Measurements from ENCODE around the gene AOPEP. TPM values are rescaled to one million over a fixed set of nuclear protein-coding genes. Genes with fewer than 3 reads are reported as not detected.
A peak's percentile ranks its signal among the peaks of the same experiment; 100 is the strongest.

Gene AOPEP
- total and polyA plus RNA-seq, 2 donors: 9.6 to 36.5 TPM

DNA sequence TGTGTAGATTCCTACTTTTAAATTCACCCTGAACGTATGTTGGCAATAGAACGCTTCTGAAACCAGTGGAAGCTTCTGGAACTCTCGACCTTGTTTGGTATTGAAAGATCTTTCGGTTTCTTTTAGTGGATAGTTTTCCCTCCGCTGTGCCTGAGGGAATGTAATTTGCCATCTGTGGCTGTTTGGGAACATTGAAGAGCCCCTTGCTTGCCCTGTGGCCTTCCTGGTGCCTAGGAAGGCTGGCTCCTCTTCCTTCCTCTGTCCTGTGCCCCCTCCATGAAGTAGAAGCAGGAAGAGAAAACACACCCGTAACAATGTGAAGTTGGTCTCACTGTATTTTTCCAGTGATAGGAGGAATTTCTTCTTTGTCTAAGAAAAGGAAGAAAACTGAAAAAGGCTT, 274.3 kb downstream of the AOPEP start:
- Histone ChIP-seq H3K9me3 (ENCODE audit: control insufficient read depth in 2 of 2, insufficient read depth in 1 of 2, low read length in 1 of 2) (no peaks in the 10 kb centered on the region), H3K27me3 (ENCODE audit: control insufficient read depth in 2 of 2, insufficient read depth in 1 of 2, low read length in 1 of 2) (peaks cover 23 to 34% of the 10 kb centered on the region in 2 donors), H3K27ac (ENCODE audit: low read depth in 1 of 2, low read length in 1 of 2) (no peak overlapping the region), H3K36me3 (ENCODE audit: control insufficient read depth in 2 of 2, insufficient read depth in 2 of 2, low read length in 1 of 2) (no peaks in the 10 kb centered on the region), H3K4me1 (ENCODE audit: control insufficient read depth in 2 of 2, insufficient read depth in 2 of 2, low read length in 2 of 2) (peaks cover 4 to 6% of the 10 kb centered on the region in 2 donors), H3K4me3 (ENCODE audit: low read length in 2 of 2) (no peak overlapping the region)
- no peak for DNase-seq (ENCODE audit: low read depth in 6 of 9, low spot score in 9 of 9)
- 96% methylated on average over 6 of the region's 6 CpGs for WGBS

DNA sequence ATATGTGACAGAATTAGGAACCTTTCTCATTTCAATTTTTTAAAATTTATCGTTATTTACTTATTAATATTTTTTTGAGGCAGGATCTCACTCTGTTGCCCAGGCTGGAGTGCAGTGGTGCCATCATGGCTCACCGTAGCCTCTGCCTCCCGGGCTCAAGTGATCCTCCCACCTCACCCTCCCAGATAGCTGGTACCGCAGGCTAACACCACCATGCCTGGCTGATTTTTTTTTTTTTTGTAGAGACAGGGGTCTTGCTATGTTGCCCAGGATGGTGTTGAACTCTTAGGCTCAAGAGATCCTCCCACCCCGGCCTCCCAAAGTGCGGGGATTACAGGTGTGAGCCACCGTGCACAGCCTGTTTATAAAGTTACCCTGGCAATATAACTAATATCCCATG, 275.2 kb downstream of the AOPEP start:
- H3K27ac ChIP-seq (ENCODE audit: low read depth in 1 of 2, low read length in 1 of 2): no peak overlapping the region
- no peaks in the 10 kb centered on the region for H3K36me3 ChIP-seq (ENCODE audit: control insufficient read depth in 2 of 2, insufficient read depth in 2 of 2, low read length in 1 of 2)
- DNase-seq (ENCODE audit: low read depth in 6 of 9, low spot score in 9 of 9): no peak
- no peak overlapping the region for H3K4me3 ChIP-seq (ENCODE audit: low read length in 2 of 2)
- peaks cover 23 to 40% of the 10 kb centered on the region in 2 donors for H3K27me3 ChIP-seq (ENCODE audit: control insufficient read depth in 2 of 2, insufficient read depth in 1 of 2, low read length in 1 of 2)
- no peaks in the 10 kb centered on the region for H3K9me3 ChIP-seq (ENCODE audit: control insufficient read depth in 2 of 2, insufficient read depth in 1 of 2, low read length in 1 of 2)
- 98% methylated on average over 7 of the region's 7 CpGs for WGBS
- H3K4me1 ChIP-seq (ENCODE audit: control insufficient read depth in 2 of 2, insufficient read depth in 2 of 2, low read length in 2 of 2): peaks cover 4 to 6% of the 10 kb centered on the region in 2 donors

GRCh38 chr9:95003689-95004410, 277.4 kb downstream of the AOPEP start:
- peaks cover 4 to 6% of the 10 kb centered on the region in 2 donors for H3K4me1 ChIP-seq (ENCODE audit: control insufficient read depth in 2 of 2, insufficient read depth in 2 of 2, low read length in 2 of 2)
- WGBS: 19% methylated on average over 19 of the region's 19 CpGs
- H3K27me3 ChIP-seq (ENCODE audit: control insufficient read depth in 2 of 2, insufficient read depth in 1 of 2, low read length in 1 of 2): peaks cover 23 to 40% of the 10 kb centered on the region in 2 donors
- H3K27ac ChIP-seq (ENCODE audit: low read depth in 1 of 2, low read length in 1 of 2): peak overlapping the region in 1 of 2 donors; percentile 86
- H3K4me3 ChIP-seq (ENCODE audit: low read length in 2 of 2): peak overlapping the region; percentile 43 to 63
- H3K36me3 ChIP-seq (ENCODE audit: control insufficient read depth in 2 of 2, insufficient read depth in 2 of 2, low read length in 1 of 2): no peaks in the 10 kb centered on the region
- no peaks in the 10 kb centered on the region for H3K9me3 ChIP-seq (ENCODE audit: control insufficient read depth in 2 of 2, insufficient read depth in 1 of 2, low read length in 1 of 2)
- DNase-seq (ENCODE audit: low read depth in 6 of 9, low spot score in 9 of 9): peak in 1 of 9 donors; percentile 29

- WGBS: under 1% methylated on average over 133 of the region's 133 CpGs
- peak in 2 of 9 donors; percentile 12 to 19 for DNase-seq (ENCODE audit: low read depth in 6 of 9, low spot score in 9 of 9)
Observed at GRCh38 chr9:95004411-95005277, 278.1 kb downstream of the AOPEP start.

GRCh38 chr9:95005278-95006143, 279.0 kb downstream of the AOPEP start:
- Histone ChIP-seq H3K27ac (ENCODE audit: low read depth in 1 of 2, low read length in 1 of 2) (peak overlapping the region in 1 of 2 donors; percentile 77), H3K4me3 (ENCODE audit: low read length in 2 of 2) (peak overlapping the region in 1 of 2 donors; percentile 63), H3K9me3 (ENCODE audit: control insufficient read depth in 2 of 2, insufficient read depth in 1 of 2, low read length in 1 of 2) (no peaks in the 10 kb centered on the region), H3K36me3 (ENCODE audit: control insufficient read depth in 2 of 2, insufficient read depth in 2 of 2, low read length in 1 of 2) (no peaks in the 10 kb centered on the region), H3K4me1 (ENCODE audit: control insufficient read depth in 2 of 2, insufficient read depth in 2 of 2, low read length in 2 of 2) (peaks cover 4 to 6% of the 10 kb centered on the region in 2 donors), H3K27me3 (ENCODE audit: control insufficient read depth in 2 of 2, insufficient read depth in 1 of 2, low read length in 1 of 2) (peaks cover 23 to 40% of the 10 kb centered on the region in 2 donors)
- WGBS: 10% methylated on average over 49 of the region's 49 CpGs
- no peak for DNase-seq (ENCODE audit: low read depth in 6 of 9, low spot score in 9 of 9)

More at GRCh38 chr9:95004411-95005277, 278.1 kb downstream of the AOPEP start:
- peaks cover 4 to 6% of the 10 kb centered on the region in 2 donors for H3K4me1 ChIP-seq (ENCODE audit: control insufficient read depth in 2 of 2, insufficient read depth in 2 of 2, low read length in 2 of 2)
- peak overlapping the region; percentile 43 to 63 for H3K4me3 ChIP-seq (ENCODE audit: low read length in 2 of 2)
- H3K36me3 ChIP-seq (ENCODE audit: control insufficient read depth in 2 of 2, insufficient read depth in 2 of 2, low read length in 1 of 2): no peaks in the 10 kb centered on the region
- H3K27ac ChIP-seq (ENCODE audit: low read depth in 1 of 2, low read length in 1 of 2): peak overlapping the region in 1 of 2 donors; percentile 86
- no peaks in the 10 kb centered on the region for H3K9me3 ChIP-seq (ENCODE audit: control insufficient read depth in 2 of 2, insufficient read depth in 1 of 2, low read length in 1 of 2)
- peaks cover 23 to 40% of the 10 kb centered on the region in 2 donors for H3K27me3 ChIP-seq (ENCODE audit: control insufficient read depth in 2 of 2, insufficient read depth in 1 of 2, low read length in 1 of 2)

GRCh38 chr9:95007226-95007869, 280.8 kb downstream of the AOPEP start:
- no peak overlapping the region for H3K4me3 ChIP-seq (ENCODE audit: low read length in 2 of 2)
- no peak for DNase-seq (ENCODE audit: low read depth in 6 of 9, low spot score in 9 of 9)
- H3K27me3 ChIP-seq (ENCODE audit: control insufficient read depth in 2 of 2, insufficient read depth in 1 of 2, low read length in 1 of 2): peaks cover 23 to 36% of the 10 kb centered on the region in 2 donors
- peaks cover 4 to 6% of the 10 kb centered on the region in 2 donors for H3K4me1 ChIP-seq (ENCODE audit: control insufficient read depth in 2 of 2, insufficient read depth in 2 of 2, low read length in 2 of 2)
- no peaks in the 10 kb centered on the region for H3K36me3 ChIP-seq (ENCODE audit: control insufficient read depth in 2 of 2, insufficient read depth in 2 of 2, low read length in 1 of 2)
- H3K27ac ChIP-seq (ENCODE audit: low read depth in 1 of 2, low read length in 1 of 2): peak overlapping the region in 1 of 2 donors; percentile 31
- WGBS: 94% methylated on average over 5 of the region's 5 CpGs
- no peaks in the 10 kb centered on the region for H3K9me3 ChIP-seq (ENCODE audit: control insufficient read depth in 2 of 2, insufficient read depth in 1 of 2, low read length in 1 of 2)

DNA sequence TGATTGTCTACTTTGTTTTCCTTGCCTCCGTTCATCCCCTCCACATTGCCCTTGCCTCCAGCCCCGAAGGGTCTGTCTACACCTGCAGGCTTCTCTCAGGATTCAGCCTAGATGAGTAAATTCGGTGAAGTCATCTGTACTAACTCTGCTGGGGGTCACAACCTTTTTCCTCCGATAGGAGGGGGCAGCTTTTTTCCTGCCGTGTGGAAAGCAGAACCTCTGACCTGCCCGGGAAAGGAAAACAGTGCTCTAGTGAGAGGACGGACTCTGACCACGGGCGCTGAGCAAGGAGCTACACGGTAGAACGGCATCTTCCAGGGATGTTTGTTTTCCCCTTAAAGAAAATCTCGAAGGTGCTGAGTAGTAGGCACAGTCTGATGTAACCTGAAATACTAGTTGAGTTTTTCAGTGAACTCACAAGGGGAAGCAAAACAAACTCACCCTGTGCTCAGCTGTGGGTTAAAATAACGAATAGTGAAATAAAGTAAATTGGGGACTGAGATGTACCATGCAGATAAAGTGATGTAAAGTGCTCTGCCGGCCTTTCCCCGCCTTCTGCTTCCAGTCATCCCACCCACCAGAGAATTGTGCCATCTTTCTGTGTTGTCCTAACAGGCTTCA, 281.8 kb downstream of the AOPEP start:
- no peak for DNase-seq (ENCODE audit: low read depth in 6 of 9, low spot score in 9 of 9)
- peaks cover 4 to 6% of the 10 kb centered on the region in 2 donors for H3K4me1 ChIP-seq (ENCODE audit: control insufficient read depth in 2 of 2, insufficient read depth in 2 of 2, low read length in 2 of 2)
- no peaks in the 10 kb centered on the region for H3K36me3 ChIP-seq (ENCODE audit: control insufficient read depth in 2 of 2, insufficient read depth in 2 of 2, low read length in 1 of 2)
- peaks cover 17 to 27% of the 10 kb centered on the region in 2 donors for H3K27me3 ChIP-seq (ENCODE audit: control insufficient read depth in 2 of 2, insufficient read depth in 1 of 2, low read length in 1 of 2)
- H3K4me3 ChIP-seq (ENCODE audit: low read length in 2 of 2): no peak overlapping the region
- 90% methylated on average over 15 of the region's 15 CpGs for WGBS
- H3K27ac ChIP-seq (ENCODE audit: low read depth in 1 of 2, low read length in 1 of 2): no peak overlapping the region
- H3K9me3 ChIP-seq (ENCODE audit: control insufficient read depth in 2 of 2, insufficient read depth in 1 of 2, low read length in 1 of 2): no peaks in the 10 kb centered on the region

- H3K9me3 ChIP-seq (ENCODE audit: control insufficient read depth in 2 of 2, insufficient read depth in 1 of 2, low read length in 1 of 2): no peaks in the 10 kb centered on the region
- H3K36me3 ChIP-seq (ENCODE audit: control insufficient read depth in 2 of 2, insufficient read depth in 2 of 2, low read length in 1 of 2): no peaks in the 10 kb centered on the region
- peaks cover 0 to under 1% of the 10 kb centered on the region in 2 donors for H3K4me1 ChIP-seq (ENCODE audit: control insufficient read depth in 2 of 2, insufficient read depth in 2 of 2, low read length in 2 of 2)
- WGBS: 96% methylated on average over 5 of the region's 5 CpGs
- H3K27me3 ChIP-seq (ENCODE audit: control insufficient read depth in 2 of 2, insufficient read depth in 1 of 2, low read length in 1 of 2): peaks cover 10 to 15% of the 10 kb centered on the region in 2 donors
- DNase-seq (ENCODE audit: low read depth in 6 of 9, low spot score in 9 of 9): no peak
- no peak overlapping the region for H3K4me3 ChIP-seq (ENCODE audit: low read length in 2 of 2)
- no peak overlapping the region for H3K27ac ChIP-seq (ENCODE audit: low read depth in 1 of 2, low read length in 1 of 2)
Observed at GRCh38 chr9:95009459-95009858, 283.0 kb downstream of the AOPEP start.
